Measurements from ENCODE around the gene TPTE.
"Not testable (repeated sequence)": the region's sequence is repeated elsewhere in the genome, so short reads cannot be mapped to it uniquely, and the experiment has no call there.

The TPTE gene

DNA sequence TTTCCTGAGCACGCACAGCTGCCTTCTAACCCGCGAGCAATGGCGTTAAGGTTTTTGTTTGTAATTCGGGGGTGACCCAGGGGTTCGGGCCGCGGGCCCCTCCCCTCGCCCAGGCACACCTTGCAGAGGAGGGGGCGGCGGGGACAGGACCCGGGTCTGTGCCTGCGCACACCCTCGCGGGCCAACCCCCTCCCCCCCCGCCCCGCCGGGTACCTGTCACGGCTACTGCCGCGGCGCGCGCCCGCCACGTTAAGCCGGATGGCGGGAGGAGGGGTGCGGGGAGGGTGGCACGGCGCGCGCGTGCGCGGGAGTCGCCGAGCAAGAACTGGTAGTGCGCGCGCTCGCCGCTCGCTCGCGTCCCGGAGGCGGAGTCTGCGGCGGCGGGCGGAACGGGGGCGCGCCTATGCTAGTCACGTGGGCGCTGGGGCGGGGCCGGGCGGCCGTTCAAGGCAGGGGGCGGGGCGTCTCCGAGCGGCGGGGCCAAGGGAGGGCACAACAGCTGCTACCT, at the start of gene TPTE:
Gene TPTE (plus strand): TSS at position 493 of the 508 bp plus-strand sequence. CDS start 17,141 bp downstream, outside the sequence.
- DNase-seq (ENCODE audit: low read depth, low spot score) = no peak

DNA sequence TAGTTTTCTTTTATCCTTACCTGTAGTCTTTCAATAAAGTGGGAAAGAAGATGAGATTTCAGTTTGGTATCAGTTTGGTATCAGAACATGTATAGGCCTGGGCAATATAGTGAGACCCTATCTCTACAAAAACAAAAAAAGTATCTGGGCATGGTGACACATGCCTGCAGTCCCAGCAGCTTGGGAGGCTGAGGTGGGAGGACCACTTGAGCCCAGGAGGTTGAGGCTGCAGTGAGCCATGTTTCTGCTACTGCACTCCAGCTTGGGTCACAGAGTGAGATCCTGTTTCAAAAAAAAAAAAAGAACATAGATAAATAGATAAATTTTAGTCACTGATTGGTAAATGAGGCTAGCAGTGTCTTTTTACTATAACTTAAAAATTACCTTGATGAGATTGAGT, 49.4 kb upstream of the TPTE start:
- not testable (repeated sequence) for DNase-seq (ENCODE audit: low read depth, low spot score)

DNA sequence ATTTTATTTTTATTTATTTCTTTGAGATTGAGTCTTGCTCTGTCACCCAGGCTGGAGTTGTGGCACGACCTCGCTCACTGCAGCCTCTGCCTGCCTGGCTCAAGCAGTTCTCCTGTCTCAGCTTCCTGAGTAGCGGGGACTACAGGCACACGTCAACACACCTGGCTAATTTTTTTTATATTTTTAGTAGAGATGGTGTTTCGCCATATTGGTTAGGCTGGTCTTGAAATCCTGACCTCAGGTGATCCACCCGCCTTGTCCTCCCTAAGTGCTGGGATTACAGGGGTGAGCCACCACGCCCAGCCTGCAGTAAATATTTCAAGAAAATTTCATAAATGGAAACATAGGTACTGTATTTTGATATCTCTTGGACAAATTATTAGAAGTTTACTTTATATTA, 43.6 kb upstream of the TPTE start:
- not testable (repeated sequence) for DNase-seq (ENCODE audit: low read depth, low spot score)

DNA sequence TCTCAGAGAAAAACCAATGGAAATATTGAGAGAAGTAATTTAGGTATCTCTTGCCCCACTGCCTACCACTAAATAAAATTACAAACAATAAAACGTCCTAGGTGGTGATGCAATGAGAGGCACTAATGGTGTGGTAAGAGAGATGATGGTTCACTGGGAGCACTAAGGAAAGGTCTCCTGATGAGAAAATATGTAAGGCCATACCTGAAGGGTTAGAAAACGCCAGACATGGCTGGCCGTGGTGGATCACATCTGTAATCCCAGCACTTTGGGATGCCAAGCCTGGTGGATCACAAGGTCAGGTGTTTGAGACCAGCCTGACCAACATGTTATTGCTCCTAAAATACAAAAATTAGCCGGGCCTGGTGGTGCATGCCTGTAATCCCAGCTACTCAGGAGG, 41.5 kb upstream of the TPTE start:
- DNase-seq (ENCODE audit: low read depth, low spot score) = not testable (repeated sequence)

DNA sequence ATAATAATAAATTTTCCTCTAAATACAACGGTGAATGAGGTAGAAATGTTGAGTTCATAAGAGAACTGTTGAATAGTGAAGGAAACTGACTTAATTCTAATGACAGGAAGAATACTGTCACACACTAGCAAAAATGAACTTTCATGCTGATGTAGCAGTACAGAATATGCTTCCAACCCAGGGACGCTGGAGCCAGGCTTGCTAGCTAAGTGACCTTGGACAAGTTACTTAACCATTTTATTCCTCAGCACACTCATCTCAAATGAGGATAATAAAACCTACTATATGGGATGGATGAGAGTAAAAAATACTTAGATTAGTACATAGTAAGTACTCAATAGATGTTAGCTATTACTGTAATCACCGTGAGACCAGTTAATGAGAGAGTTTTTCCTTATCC, 36.5 kb upstream of the TPTE start:
- DNase-seq (ENCODE audit: low read depth, low spot score) = not testable (repeated sequence)

DNA sequence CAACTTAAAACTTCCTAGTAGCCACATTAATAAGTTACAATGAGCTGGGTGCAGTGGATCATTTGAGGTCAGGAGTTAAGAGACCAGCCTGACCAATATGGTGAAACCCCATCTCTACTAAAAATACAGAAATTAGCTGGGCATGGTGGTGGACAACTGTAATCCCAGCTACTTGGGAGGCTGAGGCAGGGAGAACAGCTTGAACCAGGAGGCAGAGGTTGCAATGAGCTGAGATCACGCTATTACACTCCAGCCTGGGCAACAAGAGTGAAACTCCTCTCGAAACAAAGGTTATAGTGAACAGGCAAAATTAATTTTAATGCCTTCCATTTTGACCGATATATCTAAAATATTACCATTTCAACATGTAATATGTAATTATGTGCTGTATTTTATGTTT, 30.9 kb upstream of the TPTE start:
- not testable (repeated sequence) for DNase-seq (ENCODE audit: low read depth, low spot score)

DNA sequence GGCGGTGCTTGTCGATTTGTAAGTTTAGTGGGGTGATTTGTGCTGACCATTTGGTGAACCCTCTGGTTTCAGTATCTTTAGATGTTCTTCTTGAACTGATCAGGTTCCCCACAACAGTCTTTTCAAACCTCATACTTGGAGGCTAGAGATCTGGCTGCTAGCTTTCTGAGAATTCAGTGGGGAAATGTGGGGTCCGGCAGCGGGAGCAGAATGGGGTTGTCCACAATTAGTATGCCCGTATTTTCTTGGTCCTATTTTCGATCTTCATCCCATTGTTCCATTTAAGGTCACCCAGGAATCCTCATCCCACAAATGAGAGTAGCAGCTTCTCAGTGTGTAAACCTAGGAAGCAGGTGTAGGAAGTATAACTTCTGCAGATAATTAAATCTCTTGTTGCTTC, 10.3 kb upstream of the TPTE start:
- no peak for DNase-seq (ENCODE audit: low read depth, low spot score)

DNA sequence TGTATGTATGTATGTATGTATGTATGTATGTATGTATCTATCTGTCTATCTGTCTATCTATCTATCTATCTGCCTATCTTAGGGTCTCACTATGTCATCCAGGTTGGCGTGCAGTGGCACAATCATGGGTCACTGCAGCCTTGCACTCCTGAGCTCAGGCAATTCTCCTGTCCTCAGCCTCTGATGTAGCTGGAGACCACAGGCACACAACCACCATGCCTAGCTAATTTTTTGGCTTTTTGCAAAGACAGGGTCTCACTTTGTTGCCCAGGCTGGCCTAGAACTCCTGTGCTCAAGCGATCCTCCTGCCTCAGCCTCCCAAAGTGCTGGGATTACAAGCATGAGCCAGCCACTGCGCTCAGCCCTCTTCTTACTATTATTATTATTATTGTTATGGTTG, 4.5 kb upstream of the TPTE start:
- not testable (repeated sequence) for DNase-seq (ENCODE audit: low read depth, low spot score)

DNA sequence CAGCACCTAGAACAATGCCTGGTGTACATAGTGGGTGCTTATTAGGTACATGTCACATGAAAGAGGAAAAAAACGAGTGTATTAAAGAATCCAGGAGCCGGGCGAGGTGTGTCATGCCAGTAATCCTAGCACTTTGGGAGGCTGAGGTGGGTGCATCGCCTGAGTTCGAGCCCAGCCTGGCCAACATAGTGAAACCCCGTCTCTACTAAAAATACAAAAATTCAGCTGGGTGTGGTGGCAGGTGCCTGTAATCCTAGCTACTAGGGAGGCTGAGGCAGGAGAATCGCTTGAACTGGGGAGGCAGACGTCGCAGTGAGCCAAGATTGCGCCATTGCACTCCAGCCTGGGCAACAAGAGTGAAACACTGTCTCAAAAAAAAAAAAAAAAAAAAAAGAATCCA, 3.5 kb upstream of the TPTE start:
- DNase-seq (ENCODE audit: low read depth, low spot score) = not testable (repeated sequence)

DNA sequence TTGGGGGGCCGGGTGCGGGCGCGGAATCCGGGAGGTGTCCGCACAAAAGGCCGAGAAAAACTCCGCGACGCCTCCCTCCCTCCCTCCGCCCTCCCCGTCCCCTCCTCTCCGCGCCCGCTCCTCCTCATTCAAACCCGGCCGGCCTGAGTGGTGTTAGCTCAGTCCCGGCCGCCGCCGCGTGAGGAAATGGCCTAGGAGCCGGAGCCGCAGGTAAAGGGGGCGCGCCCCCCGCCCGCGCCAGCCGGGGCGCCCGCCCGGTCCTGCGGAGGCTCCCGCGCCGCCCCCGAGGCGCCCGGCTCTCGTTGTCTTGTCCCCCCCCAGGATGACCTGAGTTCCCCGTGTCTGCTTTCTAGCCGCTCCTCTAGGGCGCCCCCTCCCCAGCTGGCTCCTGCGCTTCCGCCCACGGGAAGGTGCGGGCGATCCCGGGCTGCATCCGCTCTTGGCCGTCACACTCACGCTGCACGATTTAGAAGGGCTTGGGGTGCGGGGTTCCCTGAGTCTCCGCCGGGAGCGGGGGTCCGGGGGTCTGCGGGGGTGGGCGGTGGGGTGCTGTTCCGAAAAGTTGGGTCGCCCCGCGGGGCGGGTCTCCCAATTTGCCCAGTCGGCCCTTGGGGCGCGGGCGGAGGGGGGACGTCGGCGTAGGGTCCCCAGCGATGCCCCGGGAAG, 585 bp downstream of the TPTE start:
- not testable (repeated sequence) for DNase-seq (ENCODE audit: low read depth, low spot score)

DNA sequence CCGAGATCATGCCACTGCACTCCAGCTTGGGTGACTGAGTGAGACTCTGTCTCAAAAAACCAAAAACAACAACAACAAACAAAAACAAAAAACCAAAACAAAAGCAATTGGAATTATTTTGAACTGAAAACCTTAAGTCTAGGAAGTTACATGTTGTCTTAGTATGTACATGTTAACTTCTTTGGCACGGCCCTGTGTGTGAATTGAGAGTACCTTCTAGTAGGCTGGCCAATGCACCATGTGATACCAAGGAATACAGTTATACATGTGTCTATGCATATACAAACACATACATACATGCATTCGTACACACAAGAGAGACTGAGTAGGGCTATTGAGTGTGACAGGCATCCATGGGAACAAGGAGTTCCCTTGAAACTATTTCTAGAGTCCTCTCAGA, 18.6 kb downstream of the TPTE start:
- no peak for DNase-seq (ENCODE audit: low read depth, low spot score)

DNA sequence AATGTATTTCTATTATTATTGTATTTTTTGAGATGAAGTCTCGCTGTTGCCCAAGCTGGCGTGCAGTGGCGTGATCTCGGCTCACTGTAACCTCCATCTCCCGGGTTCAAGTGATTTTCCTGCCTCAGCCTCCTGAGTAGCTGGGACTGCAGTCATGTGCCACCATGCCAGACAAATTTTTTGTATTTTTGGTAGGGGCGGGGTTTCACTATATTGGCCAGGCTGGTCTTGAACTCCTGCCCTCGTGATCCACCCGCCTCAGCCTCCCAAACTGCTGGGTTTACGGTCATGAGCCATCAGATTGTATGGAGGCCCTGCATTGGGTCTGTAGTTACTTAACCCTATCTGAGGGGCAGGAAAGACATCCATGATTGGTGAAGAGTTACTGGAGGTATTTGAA, 23.0 kb downstream of the TPTE start:
- not testable (repeated sequence) for DNase-seq (ENCODE audit: low read depth, low spot score)

DNA sequence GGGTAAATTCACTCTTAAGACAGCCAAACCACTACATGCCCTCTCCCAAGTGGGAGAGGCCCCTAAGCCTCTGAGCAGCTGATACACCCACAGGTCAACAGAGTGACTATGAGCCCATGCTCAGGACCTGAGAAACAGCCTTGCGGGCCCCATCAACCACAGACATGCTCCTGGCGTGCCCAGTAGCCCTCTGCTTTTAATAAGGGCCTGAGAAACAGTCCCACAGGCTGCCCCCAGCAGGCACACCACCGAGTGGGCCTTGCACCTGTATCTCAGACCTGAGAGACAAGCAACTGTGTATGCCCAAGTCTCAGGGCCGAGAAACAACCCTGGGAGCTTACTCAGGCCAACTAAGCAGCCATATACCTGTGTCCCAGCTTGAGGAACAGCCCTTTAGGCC, 26.5 kb downstream of the TPTE start:
- DNase-seq (ENCODE audit: low read depth, low spot score) = not testable (repeated sequence)

DNA sequence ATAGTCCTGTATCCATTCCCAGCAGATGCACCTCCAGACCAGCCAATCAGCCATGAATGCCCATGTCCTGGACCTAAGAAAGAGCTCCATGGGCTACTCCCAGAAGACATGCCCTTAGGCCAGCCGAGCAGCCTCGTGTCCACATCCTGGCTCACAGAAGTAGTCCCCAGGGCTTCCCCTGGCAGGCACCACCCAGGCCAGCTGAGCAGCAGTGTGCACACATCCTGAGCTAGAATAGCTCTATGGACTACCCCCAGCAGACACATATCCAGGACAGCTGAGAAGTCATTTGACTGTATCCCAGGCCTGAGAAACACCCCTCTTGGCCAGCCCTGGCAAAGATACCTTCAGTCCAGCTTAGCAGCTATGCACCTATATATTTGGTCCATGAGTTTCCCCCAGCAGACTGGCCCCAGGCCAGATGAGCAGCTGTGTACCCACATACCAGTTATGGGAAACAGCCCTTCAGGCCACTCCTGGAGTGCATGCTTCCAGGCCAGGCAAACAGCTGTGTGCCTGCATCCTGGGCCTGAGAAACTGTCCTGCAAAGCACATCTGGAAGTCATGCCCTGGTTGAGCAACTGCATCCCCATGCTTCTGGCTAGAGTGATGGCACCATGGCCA, 27.1 kb downstream of the TPTE start:
- DNase-seq (ENCODE audit: low read depth, low spot score) = not testable (repeated sequence)

DNA sequence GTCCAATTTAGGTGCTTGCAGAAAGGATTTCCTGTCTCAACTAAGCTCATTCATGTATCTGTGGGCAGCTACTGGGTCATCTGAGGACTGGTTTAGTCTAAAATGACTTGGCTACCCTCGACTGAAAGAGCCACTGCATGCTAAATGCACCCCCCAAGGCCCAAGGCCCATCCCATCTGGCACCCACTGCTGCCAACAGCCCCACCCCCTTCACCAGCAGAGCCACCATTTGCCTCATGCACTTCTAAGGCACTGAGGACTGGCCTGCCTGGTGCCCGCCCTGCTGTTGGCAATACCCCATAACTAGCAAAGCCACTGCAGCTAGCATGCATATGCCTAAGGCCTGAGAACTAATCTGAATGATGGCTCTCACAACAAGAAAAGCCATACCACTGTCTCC, 49.4 kb downstream of the TPTE start:
- DNase-seq (ENCODE audit: low read depth, low spot score) = not testable (repeated sequence)

DNA sequence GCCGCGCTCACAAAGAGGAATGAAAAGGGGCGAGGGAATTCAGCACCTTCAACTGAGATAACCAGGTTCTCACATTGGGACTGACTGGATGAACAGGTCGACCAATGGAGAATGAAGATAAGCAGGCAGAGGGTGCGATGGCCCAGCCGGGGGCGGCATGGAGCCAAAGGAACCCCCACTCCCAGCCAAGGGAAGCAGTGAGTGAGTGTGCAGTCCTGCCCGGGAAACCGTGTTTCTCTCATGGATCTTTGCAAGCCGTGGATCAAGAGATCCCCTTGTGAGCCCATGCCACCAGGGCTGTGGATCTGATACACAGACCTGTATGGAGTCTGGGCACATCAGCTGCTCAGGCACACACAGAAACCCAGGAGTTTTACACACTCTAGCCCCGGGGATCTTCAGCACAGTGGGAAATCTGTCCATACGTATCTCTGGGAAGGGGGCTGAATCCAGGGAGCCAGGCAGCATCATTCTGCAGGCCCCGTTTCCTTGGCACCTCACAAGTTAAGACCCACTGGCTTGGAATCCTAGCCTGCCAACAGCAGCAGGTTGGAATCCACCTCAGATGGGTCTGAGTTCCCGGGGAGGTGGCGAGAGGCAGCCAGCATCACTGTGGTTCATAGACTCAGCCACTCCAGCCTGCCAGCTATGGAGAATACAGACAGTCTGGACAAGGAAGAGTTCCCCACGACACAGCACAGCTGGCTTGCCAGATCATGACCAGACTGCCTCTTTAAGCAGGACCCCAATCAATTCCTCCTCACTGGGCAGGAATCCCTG, 53.3 kb downstream of the TPTE start:
- DNase-seq (ENCODE audit: low read depth, low spot score) = not testable (repeated sequence)

DNA sequence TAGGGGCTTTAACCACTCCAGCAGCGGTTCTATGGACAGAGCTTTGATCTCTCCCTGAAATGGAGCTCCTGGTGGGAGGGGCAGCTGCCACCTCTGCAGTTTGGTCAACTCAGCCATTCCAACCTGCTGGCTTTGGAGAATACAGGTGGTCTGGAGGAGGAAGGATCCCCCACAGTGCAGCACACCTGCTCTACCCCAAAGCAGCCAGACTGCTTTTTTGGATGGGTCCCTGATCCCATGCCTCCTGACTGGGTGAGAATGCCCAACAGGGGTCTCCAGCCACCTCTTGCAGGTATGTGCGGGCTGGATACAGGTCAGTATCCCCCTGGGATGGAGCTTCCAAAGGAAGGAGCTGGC, 53.9 kb downstream of the TPTE start:
- no peak for DNase-seq (ENCODE audit: low read depth, low spot score)

DNA sequence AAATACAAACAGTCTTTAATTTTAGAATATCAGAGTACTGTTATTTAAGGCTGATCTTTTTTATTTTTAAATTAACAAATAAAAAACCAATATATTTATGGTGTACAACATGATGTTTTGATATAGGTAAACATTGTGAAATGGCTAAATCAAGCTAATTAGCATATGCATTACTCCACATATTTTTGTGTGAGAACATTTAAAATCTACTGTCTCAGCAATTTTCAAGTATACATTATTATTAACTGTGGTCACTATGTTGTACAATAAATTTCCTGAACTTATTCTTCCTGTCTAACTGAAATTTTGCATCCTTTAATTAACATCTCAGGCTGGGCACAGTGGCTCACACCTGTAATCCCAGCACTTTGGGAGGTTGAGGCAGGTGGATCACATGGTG, 57.5 kb downstream of the TPTE start:
- not testable (repeated sequence) for DNase-seq (ENCODE audit: low read depth, low spot score)

DNA sequence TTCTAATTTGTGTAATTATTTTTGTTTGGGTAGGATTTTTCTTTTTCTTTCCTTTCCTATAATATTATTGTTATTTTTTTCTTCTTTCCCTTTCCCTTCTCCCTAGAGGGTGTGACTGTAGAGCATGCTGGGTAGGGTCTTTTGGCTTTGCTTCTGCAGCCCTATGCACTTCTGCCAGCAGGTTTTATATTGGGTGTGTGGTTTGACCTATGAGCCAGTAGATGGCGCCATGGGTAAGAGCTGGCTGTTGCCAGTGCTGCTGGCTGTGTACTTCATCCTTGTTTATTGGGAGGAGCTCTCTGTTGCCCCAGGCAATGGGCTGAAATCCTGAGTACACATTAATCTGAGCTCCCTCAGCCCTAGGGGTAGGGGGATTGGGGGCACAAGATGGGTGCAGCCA, 67.7 kb downstream of the TPTE start:
- not testable (repeated sequence) for DNase-seq (ENCODE audit: low read depth, low spot score)

DNA sequence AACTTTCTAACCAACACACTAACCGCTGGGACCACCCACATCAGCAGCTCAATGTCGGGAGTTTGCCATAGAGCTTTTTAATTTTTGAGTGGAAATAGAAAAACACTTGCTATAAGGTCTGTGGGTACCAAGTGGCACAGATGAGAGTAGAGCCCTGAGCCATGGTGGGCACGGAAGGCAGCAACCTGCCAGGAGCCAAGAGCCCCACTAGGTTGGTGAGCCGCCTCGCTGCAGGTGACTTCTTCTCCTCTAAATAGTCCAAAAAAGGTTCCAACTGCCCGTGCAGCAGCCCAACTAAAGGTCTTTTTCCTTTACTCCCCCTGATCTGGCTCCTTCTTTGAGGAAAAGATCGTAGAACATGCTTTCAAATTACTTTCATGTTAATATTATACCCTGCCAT, 85.7 kb downstream of the TPTE start:
- not testable (repeated sequence) for DNase-seq (ENCODE audit: low read depth, low spot score)

DNA sequence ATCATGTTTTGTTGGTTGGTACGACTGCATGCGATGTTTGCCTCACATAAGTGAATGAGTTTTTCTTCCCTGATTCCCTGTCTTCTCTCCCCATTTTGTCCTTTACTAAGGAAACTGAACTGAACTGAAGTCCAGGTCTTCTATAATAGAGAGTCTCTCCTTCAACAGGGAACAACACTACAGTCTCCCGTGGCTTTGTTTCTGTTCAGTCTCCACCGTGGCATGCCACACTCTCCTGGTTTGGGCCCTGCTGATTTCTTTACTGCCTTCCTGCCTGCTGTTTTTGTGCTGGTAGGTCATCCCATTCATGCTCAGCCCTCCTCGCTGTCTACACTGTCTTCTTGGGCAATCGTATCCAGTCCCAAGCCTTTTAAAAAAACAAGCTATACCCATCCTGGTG, 92.9 kb downstream of the TPTE start:
- not testable (repeated sequence) for DNase-seq (ENCODE audit: low read depth, low spot score)

DNA sequence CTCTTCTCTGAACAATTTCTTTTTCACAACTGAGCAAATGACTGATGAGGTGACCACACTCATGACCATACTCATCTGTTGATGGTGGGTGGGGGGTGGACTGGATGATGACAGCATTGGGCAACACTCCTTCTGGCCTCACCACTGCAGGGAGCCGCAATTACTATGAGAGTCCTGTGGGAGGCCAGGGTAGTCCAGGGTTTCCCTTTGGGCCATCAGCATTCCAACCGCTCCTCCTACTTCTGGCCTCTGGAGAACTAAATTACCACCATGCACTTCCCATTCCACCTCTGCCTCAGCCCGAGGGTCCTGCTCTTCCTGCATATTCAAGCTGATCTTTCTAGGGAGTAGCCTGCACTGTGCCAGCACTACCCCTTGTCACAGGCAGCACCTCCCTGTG, 94.7 kb downstream of the TPTE start:
- DNase-seq (ENCODE audit: low read depth, low spot score) = not testable (repeated sequence)

DNA sequence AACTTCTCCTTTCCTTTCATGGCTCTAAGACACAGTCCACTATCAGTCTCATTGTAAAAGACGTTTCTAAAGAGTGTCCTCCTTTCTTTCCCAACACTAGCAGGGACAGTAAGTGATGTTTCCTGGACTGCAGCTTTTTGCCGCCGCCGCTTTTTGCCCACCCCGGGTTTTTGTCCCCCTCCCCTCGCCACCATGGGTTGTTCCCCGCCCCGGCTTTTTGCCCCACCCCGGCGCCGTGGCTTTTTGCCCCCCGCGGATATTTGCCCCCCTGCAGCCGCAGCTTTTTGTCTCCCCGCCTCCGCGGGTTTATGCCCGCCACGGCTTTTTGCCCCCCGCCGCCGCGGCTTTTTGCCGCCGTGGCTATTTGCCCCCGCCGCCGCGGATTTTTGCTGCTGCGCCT, 95.2 kb downstream of the TPTE start:
- DNase-seq (ENCODE audit: low read depth, low spot score) = no peak
